WERI-Rb-1 (cell line): ENCODE measurements around the gene WHRN.

Source experiments
- DNase-seq: peaks from one replicate; pipeline ENCODE4 v3.0.0-alpha.2; 2020
- H3K27ac ChIP-seq: fragments of 250-450 bp; sonication (Bioruptor Pico); 2 replicates; pipeline ENCODE4 v1.5.1; 2020; ENCODE audit warnings: mild to moderate bottlenecking, moderate library complexity
- H3K27me3 ChIP-seq: fragments of 250-450 bp; sonication (Bioruptor Pico); 2 replicates; pipeline ENCODE4 v1.5.1; 2021; ENCODE audit warnings: mild to moderate bottlenecking, low read depth, moderate library complexity; ENCODE audit not compliant: insufficient read depth, severe bottlenecking
- H3K36me3 ChIP-seq: fragments of 250-450 bp; sonication (Bioruptor Pico); 2 replicates; pipeline ENCODE4 v1.5.1; 2020; ENCODE audit warnings: mild to moderate bottlenecking, moderate library complexity
- H3K4me3 ChIP-seq: 2 replicates; pipeline ENCODE4 v1.5.1; 2011; ENCODE audit warnings: low read depth, mild to moderate bottlenecking, control low read depth, low read length
- H3K9me3 ChIP-seq: fragments of 250-450 bp; sonication (Bioruptor Pico); 2 replicates; pipeline ENCODE4 v1.5.1; 2021; ENCODE audit warnings: mild to moderate bottlenecking, moderate library complexity; ENCODE audit not compliant: severe bottlenecking
- CTCF ChIP-seq: IDR thresholded peaks from 2 replicates; pipeline ENCODE4 v1.5.1; 2011; ENCODE audit warnings: low read depth, mild to moderate bottlenecking, control low read depth, inconsistent platforms, low read length

WHRN gene

GRCh38 chr9:114487607-114488300, 17.5 kb downstream of the WHRN start:
- no peaks in the 10 kb centered on the region for H3K36me3 ChIP-seq
- DNase-seq: peak; percentile 84
- H3K27me3 ChIP-seq: no peaks in the 10 kb centered on the region
- H3K4me3 ChIP-seq: no peak overlapping the region
- peak; percentile 92 for TF ChIP-seq CTCF
- H3K27ac ChIP-seq: no peak overlapping the region
- no peaks in the 10 kb centered on the region for H3K9me3 ChIP-seq

GRCh38 chr9:114486205-114486963, 18.9 kb downstream of the WHRN start:
- no peaks in the 10 kb centered on the region for H3K27me3 ChIP-seq
- no peak overlapping the region for H3K27ac ChIP-seq
- H3K9me3 ChIP-seq: no peaks in the 10 kb centered on the region
- no peak for DNase-seq
- no peak for TF ChIP-seq CTCF
- H3K4me3 ChIP-seq: no peak overlapping the region
- no peaks in the 10 kb centered on the region for H3K36me3 ChIP-seq

- TF ChIP-seq CTCF: no peak
- Histone ChIP-seq H3K9me3 (no peaks in the 10 kb centered on the region), H3K27ac (no peak overlapping the region), H3K4me3 (no peak overlapping the region), H3K36me3 (no peaks in the 10 kb centered on the region), H3K27me3 (no peaks in the 10 kb centered on the region)
- no peak for DNase-seq
These were observed 20.3 kb downstream of the WHRN start for GRCh38 chr9:114484854-114485443.

- no peak for DNase-seq
- TF ChIP-seq CTCF: no peak
- Histone ChIP-seq H3K36me3 (no peaks in the 10 kb centered on the region), H3K27ac (no peak overlapping the region), H3K9me3 (no peaks in the 10 kb centered on the region), H3K4me3 (no peak overlapping the region), H3K27me3 (no peaks in the 10 kb centered on the region)
These were observed 20.9 kb downstream of the WHRN start for GRCh38 chr9:114484215-114484853.

- Histone ChIP-seq H3K9me3 (no peaks in the 10 kb centered on the region), H3K27ac (no peak overlapping the region), H3K27me3 (no peaks in the 10 kb centered on the region), H3K4me3 (no peak overlapping the region), H3K36me3 (no peaks in the 10 kb centered on the region)
- no peak for TF ChIP-seq CTCF
- no peak for DNase-seq
These were observed 21.8 kb downstream of the WHRN start for GRCh38 chr9:114483499-114483898.
